Measurements from ENCODE around the gene NCLN.
"Not testable (repeated sequence)": the region's sequence is repeated elsewhere in the genome, so short reads cannot be mapped to it uniquely, and the experiment has no call there.

NCLN gene

GRCh38 chr19:3185461-3186159 is at the start of gene NCLN:
TSS of gene NCLN (plus strand) at chr19:3185930. CDS start at chr19:3186031, 101 bp downstream.
- DNase-seq (ENCODE audit: low read depth in 2 of 2): peak; percentile 88 to 91

DNA sequence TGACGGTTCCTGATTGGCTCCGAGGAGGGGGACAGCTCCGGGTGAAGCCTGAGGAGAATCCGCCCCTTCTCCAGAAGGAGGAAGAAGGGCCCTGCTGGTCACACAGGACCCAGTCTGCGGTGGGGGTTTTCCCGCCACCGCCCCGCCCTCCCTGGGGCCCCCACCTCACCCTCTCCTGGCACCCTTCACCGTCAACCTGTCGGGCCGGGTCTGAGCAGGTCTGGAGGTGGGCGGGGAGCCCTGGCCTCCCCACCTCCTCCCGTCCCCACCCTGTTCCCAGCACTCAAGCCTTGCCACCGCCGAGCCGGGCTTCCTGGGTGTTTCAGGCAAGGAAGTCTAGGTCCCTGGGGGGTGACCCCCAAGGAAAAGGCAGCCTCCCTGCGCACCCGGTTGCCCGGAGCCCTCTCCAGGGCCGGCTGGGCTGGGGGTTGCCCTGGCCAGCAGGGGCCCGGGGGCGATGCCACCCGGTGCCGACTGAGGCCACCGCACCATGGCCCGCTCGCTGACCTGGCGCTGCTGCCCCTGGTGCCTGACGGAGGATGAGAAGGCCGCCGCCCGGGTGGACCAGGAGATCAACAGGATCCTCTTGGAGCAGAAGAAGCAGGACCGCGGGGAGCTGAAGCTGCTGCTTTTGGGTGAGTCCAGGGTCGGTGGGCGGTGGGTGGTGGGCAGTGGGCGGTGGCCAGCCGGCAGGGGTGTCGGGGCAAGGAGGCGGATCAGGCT is 49.6 kb upstream of the NCLN start, which contains the start of gene GNA15:
Gene GNA15 (plus strand): TSS at position 73 of the 723 bp plus-strand sequence. CDS start 418 bp downstream, at position 491.
- peak in 1 of 2 donors; percentile 36 for DNase-seq (ENCODE audit: low read depth in 2 of 2)

DNA sequence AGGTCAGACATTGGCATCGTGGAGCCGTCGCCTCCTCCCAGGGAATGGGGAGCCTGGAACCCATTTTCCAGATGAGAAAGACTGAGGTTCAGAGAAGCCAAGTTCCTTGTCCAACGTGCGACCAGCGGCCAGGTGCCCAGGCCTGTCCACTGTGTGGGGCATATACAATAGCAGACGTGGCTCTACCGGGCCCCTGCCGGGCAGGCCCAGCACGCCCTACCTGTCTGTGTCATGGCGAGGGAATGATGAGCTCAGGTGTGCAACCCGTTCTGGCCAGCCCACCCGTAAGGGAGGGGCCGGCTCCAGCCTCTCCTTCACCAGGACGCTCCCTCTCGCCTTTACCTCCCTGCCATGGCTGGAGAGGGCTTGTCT is 49.1 kb upstream of the NCLN start:
- DNase-seq (ENCODE audit: low read depth in 2 of 2): no peak

GRCh38 chr19:3137119-3137518 is 48.6 kb upstream of the NCLN start:
- DNase-seq (ENCODE audit: low read depth in 2 of 2): no peak

- no peak for DNase-seq (ENCODE audit: low read depth in 2 of 2)
Measured at GRCh38 chr19:3138268-3138667, 47.5 kb upstream of the NCLN start.

DNA sequence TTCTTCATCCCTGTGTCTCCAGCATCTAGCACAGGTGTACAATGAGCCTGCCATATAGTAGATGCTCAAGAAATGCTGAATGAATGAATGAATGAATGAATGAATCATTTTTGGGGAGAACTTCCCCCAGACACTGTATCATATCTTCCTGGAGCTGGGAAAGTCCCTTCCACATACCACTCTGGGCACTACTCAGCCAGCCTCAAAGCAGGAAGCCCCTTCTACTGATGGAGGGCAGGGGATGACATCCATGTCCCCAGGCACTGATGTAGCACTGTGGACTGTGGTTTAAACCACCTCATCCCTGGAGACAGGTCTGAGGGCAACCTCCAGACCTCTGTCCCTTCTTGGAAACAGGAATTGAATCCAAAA is 45.1 kb upstream of the NCLN start:
- no peak for DNase-seq (ENCODE audit: low read depth in 2 of 2)

GRCh38 chr19:3142292-3142670 is 43.4 kb upstream of the NCLN start:
- DNase-seq (ENCODE audit: low read depth in 2 of 2): peak; percentile 33 to 64

GRCh38 chr19:3142781-3143337 is 42.9 kb upstream of the NCLN start:
- no peak for DNase-seq (ENCODE audit: low read depth in 2 of 2)

DNA sequence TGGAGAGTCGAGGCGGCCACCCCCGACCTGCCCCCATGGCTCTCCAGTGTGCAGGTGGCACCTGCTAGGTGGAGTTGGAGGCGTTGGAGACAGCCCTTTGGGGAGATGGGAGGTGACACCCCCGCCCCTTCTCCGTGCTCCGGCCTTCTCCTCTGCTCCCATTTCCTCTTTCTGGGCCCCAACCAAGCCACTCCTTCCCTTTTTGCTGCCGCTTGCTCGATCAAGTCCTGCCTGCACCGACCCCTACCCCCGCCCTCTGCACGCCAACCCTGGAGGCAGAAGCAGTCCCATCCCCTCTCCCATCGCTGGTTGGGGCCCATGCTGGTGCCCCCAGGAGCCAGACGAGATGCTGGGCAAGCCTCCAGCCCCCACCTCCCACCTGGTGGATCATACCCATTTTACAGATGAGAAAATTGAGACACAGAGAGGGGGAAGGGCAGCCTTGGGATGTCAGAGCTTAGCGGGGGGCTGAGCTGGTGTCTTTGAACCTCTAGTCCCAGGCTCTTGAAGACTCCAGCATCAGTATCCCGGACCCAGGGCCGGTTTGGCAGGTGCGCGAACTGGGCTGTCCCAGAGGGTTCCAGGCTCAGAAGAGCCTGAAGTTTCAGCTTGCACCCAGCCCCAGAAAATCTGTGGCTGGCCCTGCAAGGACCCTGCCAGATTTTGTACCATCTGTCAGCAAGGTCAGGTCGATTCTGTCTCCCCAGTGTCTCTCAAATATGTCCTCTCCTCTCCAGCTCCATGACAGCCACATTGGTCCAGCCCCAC is 39.6 kb upstream of the NCLN start:
- no peak for DNase-seq (ENCODE audit: low read depth in 2 of 2)

- peak; percentile 42 to 67 for DNase-seq (ENCODE audit: low read depth in 2 of 2)
Measured at GRCh38 chr19:3146677-3147100, 39.0 kb upstream of the NCLN start.

- DNase-seq (ENCODE audit: low read depth in 2 of 2): no peak
Measured at GRCh38 chr19:3148503-3148902, 37.2 kb upstream of the NCLN start.

- DNase-seq (ENCODE audit: low read depth in 2 of 2): no peak
Measured at GRCh38 chr19:3149089-3149488, 36.6 kb upstream of the NCLN start.

DNA sequence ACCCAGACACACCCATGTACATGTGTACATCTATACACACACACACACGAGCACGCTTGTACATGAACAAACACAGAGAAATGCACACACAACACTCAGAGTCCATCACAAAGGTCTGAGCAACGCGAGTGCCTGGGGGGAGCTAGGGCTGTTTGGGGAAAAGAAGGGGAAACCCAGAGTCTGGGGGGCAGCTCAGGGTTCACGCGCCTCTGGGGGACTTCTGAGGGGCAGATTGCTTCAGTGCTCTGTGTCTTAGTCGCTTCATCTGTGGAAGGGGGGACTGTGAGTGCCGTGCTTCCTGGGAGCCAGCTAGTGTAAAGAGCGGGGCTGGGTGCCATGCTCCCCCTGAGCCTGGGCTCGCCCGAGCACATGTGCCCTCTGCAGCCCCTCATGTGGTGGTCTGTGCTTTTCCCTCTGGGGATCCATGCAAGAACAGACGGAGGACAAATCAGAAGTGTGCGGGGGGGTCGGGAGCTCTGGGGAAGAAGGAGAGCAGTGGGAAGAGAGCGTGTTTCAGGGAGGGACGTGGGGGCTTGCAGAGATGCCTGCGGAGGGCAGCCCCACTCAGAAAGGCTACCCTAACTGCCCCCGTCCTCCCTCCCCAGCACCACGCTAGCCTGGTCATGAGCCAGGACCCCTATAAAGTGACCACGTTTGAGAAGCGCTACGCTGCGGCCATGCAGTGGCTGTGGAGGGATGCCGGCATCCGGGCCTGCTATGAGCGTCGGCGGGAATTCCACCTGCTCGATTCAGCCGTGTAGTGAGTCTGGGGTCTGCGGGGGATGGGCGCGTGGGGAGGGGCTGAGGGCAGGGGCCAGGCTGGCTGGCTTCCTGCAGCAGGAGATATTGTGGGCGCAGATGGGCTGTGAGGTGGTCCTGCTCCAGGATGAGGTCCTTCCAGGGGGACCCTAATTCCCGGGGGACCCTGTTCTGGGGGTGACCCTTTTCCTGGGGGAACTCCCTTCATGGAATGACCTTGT is 35.9 kb upstream of the NCLN start:
- DNase-seq (ENCODE audit: low read depth in 2 of 2): no peak

GRCh38 chr19:3150739-3151329 is 34.9 kb upstream of the NCLN start:
- no peak for DNase-seq (ENCODE audit: low read depth in 2 of 2)

DNA sequence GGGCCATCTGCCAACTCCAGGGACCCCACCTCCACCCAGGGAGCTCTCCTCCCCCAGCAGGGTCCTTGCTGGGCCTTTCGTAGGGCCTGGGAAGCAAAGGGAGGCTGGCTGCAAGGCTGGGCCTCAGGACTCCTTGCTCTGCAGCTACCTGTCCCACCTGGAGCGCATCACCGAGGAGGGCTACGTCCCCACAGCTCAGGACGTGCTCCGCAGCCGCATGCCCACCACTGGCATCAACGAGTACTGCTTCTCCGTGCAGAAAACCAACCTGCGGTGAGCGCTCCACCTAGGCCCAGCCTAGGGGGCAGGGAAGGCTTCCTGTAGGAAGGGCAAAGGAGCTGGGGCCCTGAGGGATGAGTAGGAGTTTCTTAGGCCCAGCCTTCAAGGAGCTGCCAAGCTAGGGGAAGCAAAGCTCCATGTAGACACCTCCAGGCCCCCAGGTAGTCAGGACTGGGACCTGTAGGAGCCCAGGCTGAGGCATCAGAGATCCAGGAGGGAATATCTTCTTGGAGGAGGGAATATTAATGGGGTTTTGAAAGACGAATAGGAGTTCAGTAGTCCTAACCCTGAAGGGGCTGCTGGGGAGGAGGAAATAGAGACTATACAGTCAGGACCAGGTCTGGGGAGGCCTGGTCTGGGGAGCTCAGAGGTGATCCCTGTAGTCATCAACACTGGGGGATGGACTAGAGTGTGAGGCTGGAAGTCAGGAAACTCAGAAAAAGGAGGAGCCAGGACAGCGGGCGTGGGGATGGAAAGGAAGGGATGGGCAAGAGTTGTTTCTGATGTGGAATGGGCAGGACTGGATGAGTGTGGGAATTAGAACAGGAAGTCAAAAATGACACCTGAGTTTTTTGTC is 33.9 kb upstream of the NCLN start:
- DNase-seq (ENCODE audit: low read depth in 2 of 2): no peak

DNA sequence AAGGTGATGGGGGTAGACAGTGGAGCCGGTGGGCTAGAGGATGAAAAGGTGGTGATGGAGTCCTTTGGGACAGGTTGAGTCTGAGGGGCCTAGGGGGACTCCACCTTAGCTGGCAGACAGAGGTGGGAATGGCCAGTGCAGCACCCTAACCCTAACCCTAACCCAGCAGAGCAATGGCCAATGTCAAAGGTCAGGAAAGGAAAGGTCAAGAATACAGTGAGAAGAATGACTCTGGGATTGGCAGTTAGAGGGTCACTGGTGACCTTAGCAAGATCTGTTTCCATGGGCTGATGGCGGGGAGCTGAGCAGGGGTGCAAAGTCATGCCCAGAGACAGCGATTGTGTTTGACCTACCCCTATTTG is 33.3 kb upstream of the NCLN start:
- no peak for DNase-seq (ENCODE audit: low read depth in 2 of 2)

- no peak for DNase-seq (ENCODE audit: low read depth in 2 of 2)
Measured at GRCh38 chr19:3153286-3154230, 32.2 kb upstream of the NCLN start.

GRCh38 chr19:3154447-3154846 is 31.3 kb upstream of the NCLN start:
- not testable (repeated sequence) for DNase-seq (ENCODE audit: low read depth in 2 of 2)
